A549 treated with CpdA at 1 μM for 4 hours (cell line): ENCODE results near the gene CCDC39. TPM values are rescaled to one million over a fixed set of nuclear protein-coding genes. Genes with fewer than 3 reads are reported as not detected.

ENCODE experiments used
- total RNA-seq: library from RNA; stranded (reverse); fragments of 200-300 nt; extraction: Qiagen RNA extraction; gene quantifications from 5 replicates; pipeline ENCODE4 v1.2.3, GENCODE V29; 2022; ENCODE audit warnings: low read depth

The CCDC39 gene
- total RNA-seq: not detected in 5 replicates

GRCh38 chr3:180679178-180680096, at the start of gene CCDC39:
TSS of gene CCDC39 (minus strand) at chr3:180679489. CDS start at chr3:180679380, 109 bp downstream.

DNA sequence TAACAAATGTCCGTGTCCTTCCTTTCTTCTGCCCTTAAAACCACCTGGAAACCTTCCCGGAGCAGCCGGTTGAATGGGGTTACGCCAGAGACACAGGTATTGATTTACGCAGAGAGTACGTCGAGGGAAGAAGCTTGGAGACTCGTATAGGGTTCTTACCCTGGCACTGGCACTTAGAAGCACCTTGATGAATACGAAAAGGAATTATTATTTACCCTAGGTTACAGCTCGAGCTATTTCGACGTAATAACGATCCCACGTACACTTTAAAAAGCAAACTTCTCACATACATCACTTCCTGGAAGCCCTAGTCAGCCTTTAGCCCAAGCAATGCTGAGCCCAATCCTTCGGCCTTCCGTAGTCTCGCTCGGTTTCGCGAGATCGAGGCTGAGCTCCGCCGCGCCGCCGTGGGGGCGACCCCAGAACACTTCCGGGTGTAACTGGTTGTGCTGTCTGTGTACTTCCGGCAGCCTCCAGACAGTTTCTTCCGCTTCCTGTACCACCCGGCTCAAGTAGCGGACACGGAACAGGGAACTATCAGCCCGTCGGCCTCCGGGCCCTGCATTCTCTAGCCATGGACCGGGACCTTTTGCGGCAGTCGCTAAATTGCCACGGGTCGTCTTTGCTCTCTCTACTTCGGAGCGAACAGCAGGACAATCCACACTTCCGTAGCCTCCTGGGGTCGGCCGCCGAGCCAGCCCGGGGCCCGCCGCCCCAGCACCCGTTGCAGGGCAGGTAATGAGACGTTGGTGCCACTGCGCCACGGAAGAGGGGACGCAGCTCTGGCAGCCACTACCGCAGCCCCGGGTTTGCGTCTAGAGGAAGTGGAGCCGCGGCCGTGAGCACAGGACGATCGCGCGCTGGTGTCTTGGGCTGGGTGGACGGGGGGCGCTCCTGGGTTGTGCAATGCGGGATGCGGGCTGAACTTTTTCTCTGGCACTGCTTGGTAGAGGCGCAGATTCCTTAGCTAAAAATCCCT, 77.3 kb downstream of the CCDC39 start, which contains the start of gene TTC14:
TTC14 (plus strand) TSS at position 476 of the 979 bp plus-strand sequence; CDS start at position 575, 99 bp downstream.

Other genes starting within 250 kb of the CCDC39 start
- 13.4 to 17.0 TPM (median 15.1 TPM) in 5 replicates for gene TTC14, start 77.3 kb downstream of the CCDC39 start, total RNA-seq
- gene FXR1, start 233.2 kb upstream of the CCDC39 start, total RNA-seq: 69.7 to 113 TPM (median 81.9 TPM) in 5 replicates